ENCODE results near the gene CRP.

The CRP gene

DNA sequence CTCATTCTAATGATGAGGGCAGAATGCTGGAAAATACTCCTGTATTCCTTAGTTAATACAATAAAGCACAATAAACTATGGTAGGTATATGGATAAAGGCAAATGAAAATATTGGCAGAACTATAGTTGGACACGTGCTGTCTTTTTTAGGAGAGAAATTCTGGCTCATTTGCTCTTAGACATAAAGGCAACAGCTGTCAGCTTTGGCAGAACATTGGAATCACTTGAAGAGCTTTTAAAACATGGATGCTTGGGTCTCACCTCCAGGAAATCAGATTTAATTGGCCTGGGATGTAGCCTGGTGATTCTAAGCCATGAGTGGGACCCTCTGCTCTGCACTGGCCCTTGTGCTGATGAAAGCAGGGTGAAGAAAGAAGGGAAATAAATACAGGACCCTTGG lies 9.9 kb downstream of the CRP start:
- TF ChIP-seq, protein P1, sequence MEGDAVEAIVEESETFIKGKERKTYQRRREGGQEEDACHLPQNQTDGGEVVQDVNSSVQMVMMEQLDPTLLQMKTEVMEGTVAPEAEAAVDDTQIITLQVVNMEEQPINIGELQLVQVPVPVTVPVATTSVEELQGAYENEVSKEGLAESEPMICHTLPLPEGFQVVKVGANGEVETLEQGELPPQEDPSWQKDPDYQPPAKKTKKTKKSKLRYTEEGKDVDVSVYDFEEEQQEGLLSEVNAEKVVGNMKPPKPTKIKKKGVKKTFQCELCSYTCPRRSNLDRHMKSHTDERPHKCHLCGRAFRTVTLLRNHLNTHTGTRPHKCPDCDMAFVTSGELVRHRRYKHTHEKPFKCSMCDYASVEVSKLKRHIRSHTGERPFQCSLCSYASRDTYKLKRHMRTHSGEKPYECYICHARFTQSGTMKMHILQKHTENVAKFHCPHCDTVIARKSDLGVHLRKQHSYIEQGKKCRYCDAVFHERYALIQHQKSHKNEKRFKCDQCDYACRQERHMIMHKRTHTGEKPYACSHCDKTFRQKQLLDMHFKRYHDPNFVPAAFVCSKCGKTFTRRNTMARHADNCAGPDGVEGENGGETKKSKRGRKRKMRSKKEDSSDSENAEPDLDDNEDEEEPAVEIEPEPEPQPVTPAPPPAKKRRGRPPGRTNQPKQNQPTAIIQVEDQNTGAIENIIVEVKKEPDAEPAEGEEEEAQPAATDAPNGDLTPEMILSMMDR (IDR thresholded peaks at IDR 0.05; ENCODE audit: insufficient read depth, low read depth, low read length, missing control alignments): no peak
- no peak for DNase-seq (ENCODE audit: low read depth)

GRCh38 chr1:159700312-159700711 lies 14.1 kb downstream of the CRP start:
- no peak for DNase-seq (ENCODE audit: low read depth)
- TF ChIP-seq, protein P1 (IDR thresholded peaks at IDR 0.05; ENCODE audit: insufficient read depth, low read depth, low read length, missing control alignments): no peak
- no peak overlapping the region for H3K4me3 ChIP-seq (ENCODE audit: low read length)

More for the DNA sequence above, 9.9 kb downstream of the CRP start:
- H3K4me3 ChIP-seq (ENCODE audit: low read length): no peak overlapping the region

GRCh38 chr1:159699653-159700052 lies 14.7 kb downstream of the CRP start:
- TF ChIP-seq, protein P1 (IDR thresholded peaks at IDR 0.05; ENCODE audit: insufficient read depth, low read depth, low read length, missing control alignments): no peak
- DNase-seq (ENCODE audit: low read depth): no peak

GRCh38 chr1:159699246-159699645 lies 15.1 kb downstream of the CRP start:
- H3K4me3 ChIP-seq (ENCODE audit: low read length): no peak overlapping the region
- TF ChIP-seq, protein P1 (IDR thresholded peaks at IDR 0.05; ENCODE audit: insufficient read depth, low read depth, low read length, missing control alignments): no peak
- no peak for DNase-seq (ENCODE audit: low read depth)

More at GRCh38 chr1:159699653-159700052, 14.7 kb downstream of the CRP start:
- H3K4me3 ChIP-seq (ENCODE audit: low read length): no peak overlapping the region

DNA sequence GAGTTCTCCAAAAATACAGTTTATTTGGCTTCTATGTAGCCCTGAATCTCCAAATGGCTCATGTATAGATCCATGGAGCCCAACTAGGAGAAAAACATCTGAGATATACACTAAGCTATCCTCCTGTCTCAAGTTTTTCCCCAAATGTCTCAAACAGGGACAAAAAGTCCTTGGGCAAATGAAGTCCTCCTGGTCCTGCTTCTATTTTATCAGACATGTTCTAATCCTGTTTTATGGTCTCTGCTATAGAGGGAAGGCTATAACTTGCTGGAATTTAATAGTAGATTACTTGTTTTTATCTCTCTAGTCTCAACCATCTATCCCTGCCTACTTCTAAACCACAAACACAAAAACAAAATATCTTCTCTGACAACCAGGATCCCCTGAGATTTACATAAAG lies 26.9 kb downstream of the CRP start:
- no peak for DNase-seq (ENCODE audit: low read depth)
- TF ChIP-seq, protein P1 (IDR thresholded peaks at IDR 0.05; ENCODE audit: insufficient read depth, low read depth, low read length, missing control alignments): no peak
- no peak overlapping the region for H3K4me3 ChIP-seq (ENCODE audit: low read length)

DNA sequence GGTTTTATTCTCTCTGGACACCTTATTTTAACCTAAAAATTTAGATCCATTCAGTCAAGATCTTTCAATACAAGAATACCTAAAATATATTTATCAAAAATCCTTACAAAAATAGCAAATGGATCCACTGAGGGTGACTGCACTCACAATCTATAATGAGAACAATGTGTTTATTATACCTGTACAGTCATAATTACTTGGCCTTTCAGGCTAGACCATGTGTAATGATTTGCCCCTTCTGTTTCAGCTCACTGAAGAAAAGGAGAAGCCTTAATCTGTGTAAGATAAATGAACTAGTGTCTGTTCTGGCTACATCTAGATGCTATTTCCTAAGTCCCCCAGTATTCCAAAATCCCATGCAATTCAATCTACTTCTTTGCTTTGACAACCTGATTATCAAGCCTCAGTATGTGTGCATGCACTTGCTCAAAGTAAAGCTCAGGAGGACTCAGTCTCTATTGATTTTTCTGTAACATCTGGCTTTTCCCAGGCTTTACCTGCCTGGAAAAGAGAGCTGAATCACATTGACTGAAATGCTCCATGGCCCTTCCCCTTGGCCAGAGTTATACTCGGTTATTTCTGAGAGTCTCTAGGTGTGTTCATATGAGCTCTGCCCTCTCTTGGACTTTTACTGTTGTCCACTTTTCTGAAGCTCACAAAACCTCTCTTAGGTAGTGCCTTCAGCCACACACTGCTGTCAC lies 27.6 kb downstream of the CRP start:
- H3K4me3 ChIP-seq (ENCODE audit: low read length): no peak overlapping the region
- TF ChIP-seq, protein P1 (IDR thresholded peaks at IDR 0.05; ENCODE audit: insufficient read depth, low read depth, low read length, missing control alignments): no peak
- DNase-seq (ENCODE audit: low read depth): no peak

DNA sequence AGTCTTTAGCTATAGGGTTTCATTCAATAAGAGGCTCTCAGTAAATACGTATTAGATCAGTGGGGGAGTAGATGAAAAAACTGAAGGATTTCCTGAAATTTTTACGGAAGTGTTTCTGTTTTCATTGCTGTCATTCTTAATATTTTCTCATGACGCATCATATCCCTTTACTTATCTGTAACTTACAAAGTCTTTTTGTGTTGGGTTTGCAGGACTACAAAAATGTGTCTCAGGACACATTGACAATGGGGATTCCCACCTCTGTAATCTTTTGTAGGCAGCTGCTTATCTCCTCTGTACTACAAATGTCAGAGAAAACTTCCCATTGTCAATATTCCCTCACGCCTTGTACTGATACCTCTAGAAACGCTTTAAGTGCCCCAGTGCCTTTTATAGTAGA lies 35.5 kb downstream of the CRP start:
- DNase-seq (ENCODE audit: low read depth): no peak
- no peak overlapping the region for H3K4me3 ChIP-seq (ENCODE audit: low read length)
- TF ChIP-seq, protein P1 (IDR thresholded peaks at IDR 0.05; ENCODE audit: insufficient read depth, low read depth, low read length, missing control alignments): no peak

Measured in epithelial cell of esophagus (primary cell).